Stomach smooth muscle (tissue), 2 donors: ENCODE data around the gene CCNY.
"Not testable (repeated sequence)": the region's sequence is repeated elsewhere in the genome, so short reads cannot be mapped to it uniquely, and the experiment has no call there.

Source experiments
- H3K27ac ChIP-seq: one replicate; pipeline ENCODE4 v1.7.0; 2013; ENCODE audit warnings: mild to moderate bottlenecking, low read length, inconsistent platforms
- H3K27me3 ChIP-seq, 2 donors: one replicate each; pipeline ENCODE4 v1.7.0; 2013; ENCODE audit warnings: low read length in 2 of 2; ENCODE audit not compliant: insufficient read depth in 2 of 2, control insufficient read depth in 1 of 2
- H3K36me3 ChIP-seq, 2 donors: one replicate each; pipeline ENCODE4 v1.7.0; 2013; ENCODE audit warnings: low read length in 2 of 2; ENCODE audit not compliant: control insufficient read depth in 2 of 2, insufficient read depth in 2 of 2
- H3K4me1 ChIP-seq: one replicate; pipeline ENCODE4 v1.7.0; 2013; ENCODE audit warnings: low read length; ENCODE audit not compliant: control insufficient read depth, insufficient read depth
- H3K4me3 ChIP-seq, 2 donors: one replicate each; pipeline ENCODE4 v1.7.0; 2013; ENCODE audit warnings: low read length in 2 of 2
- H3K9ac ChIP-seq, 2 donors: one replicate each; pipeline ENCODE4 v1.7.0; 2013; ENCODE audit warnings: low read length in 2 of 2, mild to moderate bottlenecking in 1 of 2
- H3K9me3 ChIP-seq, 2 donors: one replicate each; pipeline ENCODE4 v1.7.0; 2013; ENCODE audit warnings: low read length in 2 of 2; ENCODE audit not compliant: control insufficient read depth in 2 of 2
- donor health status: healthy.
- donor health status: Pancreatic carcinoma.

CCNY gene

GRCh38 chr10:35505241-35505873 lies 169.0 kb downstream of the CCNY start:
- no peak overlapping the region for H3K4me3 ChIP-seq
- peaks cover 3 to 5% of the 10 kb centered on the region in 2 donors for H3K36me3 ChIP-seq
- no peaks in the 10 kb centered on the region for H3K9me3 ChIP-seq
- H3K4me1 ChIP-seq: no peaks in the 10 kb centered on the region
- H3K27me3 ChIP-seq: no peaks in the 10 kb centered on the region
- no peak overlapping the region for H3K27ac ChIP-seq
- no peak overlapping the region for H3K9ac ChIP-seq

- H3K27me3 ChIP-seq: no peaks in the 10 kb centered on the region
- H3K36me3 ChIP-seq: peaks cover 3 to 9% of the 10 kb centered on the region in 2 donors
- no peak overlapping the region for H3K9ac ChIP-seq
- H3K9me3 ChIP-seq: no peaks in the 10 kb centered on the region
- H3K4me1 ChIP-seq: no peaks in the 10 kb centered on the region
- no peak overlapping the region for H3K4me3 ChIP-seq
- H3K27ac ChIP-seq: no peak overlapping the region
Measured at GRCh38 chr10:35506741-35507140, 170.4 kb downstream of the CCNY start.

GRCh38 chr10:35507519-35508109 lies 171.3 kb downstream of the CCNY start:
- Histone ChIP-seq H3K9ac (no peak overlapping the region), H3K27me3 (no peaks in the 10 kb centered on the region), H3K27ac (no peak overlapping the region), H3K36me3 (peaks cover 3 to 9% of the 10 kb centered on the region in 2 donors), H3K4me3 (no peak overlapping the region), H3K9me3 (no peaks in the 10 kb centered on the region), H3K4me1 (no peaks in the 10 kb centered on the region)

GRCh38 chr10:35508647-35509046 lies 172.3 kb downstream of the CCNY start:
- no peaks in the 10 kb centered on the region for H3K9me3 ChIP-seq
- H3K36me3 ChIP-seq: peaks cover 0 to 7% of the 10 kb centered on the region in 2 donors
- H3K9ac ChIP-seq: no peak overlapping the region
- H3K4me1 ChIP-seq: no peaks in the 10 kb centered on the region
- H3K27me3 ChIP-seq: no peaks in the 10 kb centered on the region
- H3K4me3 ChIP-seq: no peak overlapping the region
- H3K27ac ChIP-seq: no peak overlapping the region

GRCh38 chr10:35510891-35511290 lies 174.6 kb downstream of the CCNY start:
- Histone ChIP-seq H3K4me1 (no peaks in the 10 kb centered on the region), H3K27ac (no peak overlapping the region), H3K36me3 (peaks cover 0 to 7% of the 10 kb centered on the region in 2 donors), H3K4me3 (no peak overlapping the region), H3K9ac (no peak overlapping the region), H3K27me3 (no peaks in the 10 kb centered on the region), H3K9me3 (no peaks in the 10 kb centered on the region)

- Histone ChIP-seq H3K36me3 (peaks cover 0 to 7% of the 10 kb centered on the region in 2 donors), H3K9ac (no peak overlapping the region), H3K4me3 (no peak overlapping the region), H3K4me1 (no peaks in the 10 kb centered on the region), H3K27me3 (no peaks in the 10 kb centered on the region), H3K27ac (no peak overlapping the region), H3K9me3 (no peaks in the 10 kb centered on the region)
Measured at GRCh38 chr10:35511647-35512046, 175.3 kb downstream of the CCNY start.

- H3K27me3 ChIP-seq: no peaks in the 10 kb centered on the region
- no peaks in the 10 kb centered on the region for H3K36me3 ChIP-seq
- H3K9ac ChIP-seq: no peak overlapping the region
- H3K9me3 ChIP-seq: no peaks in the 10 kb centered on the region
- H3K4me3 ChIP-seq: no peak overlapping the region
- no peaks in the 10 kb centered on the region for H3K4me1 ChIP-seq
- no peak overlapping the region for H3K27ac ChIP-seq
Measured at GRCh38 chr10:35516102-35516670, 179.9 kb downstream of the CCNY start.

GRCh38 chr10:35517431-35518181 lies 181.3 kb downstream of the CCNY start:
- no peak overlapping the region for H3K9ac ChIP-seq
- no peak overlapping the region for H3K27ac ChIP-seq
- H3K4me1 ChIP-seq: no peaks in the 10 kb centered on the region
- no peak overlapping the region for H3K4me3 ChIP-seq
- no peaks in the 10 kb centered on the region for H3K27me3 ChIP-seq
- H3K36me3 ChIP-seq: no peaks in the 10 kb centered on the region
- no peaks in the 10 kb centered on the region for H3K9me3 ChIP-seq

- not testable (repeated sequence) for H3K9me3 ChIP-seq, H3K27me3 ChIP-seq, H3K9ac ChIP-seq, H3K27ac ChIP-seq, H3K4me3 ChIP-seq, H3K4me1 ChIP-seq, H3K36me3 ChIP-seq
Measured at GRCh38 chr10:35518187-35518586, 181.9 kb downstream of the CCNY start.

GRCh38 chr10:35520996-35521395 lies 184.7 kb downstream of the CCNY start:
- Histone ChIP-seq H3K36me3 (peaks cover 0 to 2% of the 10 kb centered on the region in 2 donors), H3K27ac (no peak overlapping the region), H3K4me3 (no peak overlapping the region), H3K9me3 (no peaks in the 10 kb centered on the region), H3K27me3 (no peaks in the 10 kb centered on the region), H3K4me1 (no peaks in the 10 kb centered on the region), H3K9ac (no peak overlapping the region)
